ENCODE data around the gene IFNGR1. TPM values are rescaled to one million over a fixed set of nuclear protein-coding genes. Genes with fewer than 3 reads are reported as not detected.

IFNGR1 gene
- polyA plus RNA-seq, 2 of the 4 experiments (the other 2 are of a cell fraction) = 31.2 to 54.9 TPM

GRCh38 chr6:137259349-137259748 is 40.2 kb upstream of the IFNGR1 start:
- CTCF ChIA-PET = interaction anchor here (0.6 to 1.9 kb wide), 2 partner anchors 16 to 473 kb away, joined by 3 to 4 read pairs; no protein-coding TSS in a partner anchor
- H3K27ac ChIP-seq = peak overlapping the region; percentile 76 to 77; a peak in 4 of 6 replicates
- H3K4me3 ChIP-seq = no peak overlapping the region
- H3K4me2 ChIP-seq = no peak overlapping the region
- peaks cover 3% of the 10 kb centered on the region; the same call in 1 of the 3 replicates for H3K9me3 ChIP-seq
- no peak for ATAC-seq
- TF ChIP-seq HOXA7 (CRISPR knock-in tag; IDR thresholded peaks at IDR 0.05) (no peak), FOXS1 (CRISPR knock-in tag; IDR thresholded peaks at IDR 0.05) (no peak), ZC3H11A (IDR thresholded peaks at IDR 0.05) (no peak), JUNB (IDR thresholded peaks at IDR 0.05) (no peak), ELK1 (IDR thresholded peaks at IDR 0.05; ENCODE audit: low read depth, low read length) (no peak), FOSB (CRISPR knock-in tag; IDR thresholded peaks at IDR 0.05) (no peak), SREBF2 (IDR thresholded peaks at IDR 0.05) (no peak), PBX3 (IDR thresholded peaks at IDR 0.05) (no peak), HDAC2 (IDR thresholded peaks at IDR 0.05) (no peak), REST (IDR thresholded peaks at IDR 0.05) (no peak), ZNF302 (CRISPR knock-in tag; IDR thresholded peaks at IDR 0.05) (no peak), BCL3 (IDR thresholded peaks at IDR 0.05) (no peak), PHF8 (IDR thresholded peaks at IDR 0.05; ENCODE audit: borderline replicate concordance, low read depth) (no peak), POLR2A (IDR thresholded peaks at IDR 0.05; ENCODE audit: low read length) (no peak), RNF2 (IDR thresholded peaks at IDR 0.05; ENCODE audit: borderline replicate concordance, low read depth) (no peak), NPAS2 (CRISPR knock-in tag; IDR thresholded peaks at IDR 0.05; ENCODE audit: borderline replicate concordance) (no peak), NFE2L2 (conservative IDR thresholded peaks at IDR 0.05; ENCODE audit: low read length) (no peak)
- peak in 1 of 2 experiments; percentile 25 for DNase-seq (ENCODE audit: low read depth in 1 of 2, low spot score in 1 of 2)
- FAIRE-seq = no peak
- H3K4me1 ChIP-seq = peaks cover 46% of the 10 kb centered on the region
- POLR2A ChIA-PET = no interaction called here

GRCh38 chr6:137258170-137258569 is 39.0 kb upstream of the IFNGR1 start:
- H3K27ac ChIP-seq = peak overlapping the region; percentile 44 to 77; a peak in 3 of 6 replicates
- no peak for ATAC-seq
- peaks cover 46% of the 10 kb centered on the region for H3K4me1 ChIP-seq
- DNase-seq (ENCODE audit: low read depth in 1 of 2, low spot score in 1 of 2) = no peak
- no peaks in the 10 kb centered on the region for H3K9me3 ChIP-seq
- no peak overlapping the region for H3K4me2 ChIP-seq
- POLR2A ChIA-PET = no interaction called here
- FAIRE-seq = no peak
- WGBS (ENCODE audit: missing lambda C conversion rate) = 93% methylated on average over 3 of the region's 3 CpGs
- TF ChIP-seq MAX (IDR thresholded peaks at IDR 0.05) (no peak), JUN (IDR thresholded peaks at IDR 0.05) (no peak), TFCP2L1 (CRISPR knock-in tag; IDR thresholded peaks at IDR 0.05) (no peak), EP300 (IDR thresholded peaks at IDR 0.05) (no peak), CEBPB (IDR thresholded peaks at IDR 0.05) (no peak), KDM1A (IDR thresholded peaks at IDR 0.05; ENCODE audit: low read depth) (no peak), FOXS1 (CRISPR knock-in tag; IDR thresholded peaks at IDR 0.05) (no peak), POLR2A (IDR thresholded peaks at IDR 0.05; ENCODE audit: low read length) (no peak), RNF2 (IDR thresholded peaks at IDR 0.05; ENCODE audit: borderline replicate concordance, low read depth) (no peak), CHD4 (IDR thresholded peaks at IDR 0.05; ENCODE audit: borderline replicate concordance) (no peak), PBX3 (IDR thresholded peaks at IDR 0.05) (no peak), MAFK (IDR thresholded peaks at IDR 0.05; ENCODE audit: partially characterized antibody) (no peak), KDM5A (IDR thresholded peaks at IDR 0.05) (no peak), NPAS2 (CRISPR knock-in tag; IDR thresholded peaks at IDR 0.05; ENCODE audit: borderline replicate concordance) (no peak), RCOR1 (IDR thresholded peaks at IDR 0.05; ENCODE audit: low read depth, low read length) (no peak), TP53 (CRISPR knock-in tag; IDR thresholded peaks at IDR 0.05) (no peak), MYC (IDR thresholded peaks at IDR 0.05; ENCODE audit: borderline replicate concordance, low read length) (no peak), ZNF302 (CRISPR knock-in tag; IDR thresholded peaks at IDR 0.05) (no peak), SREBF2 (IDR thresholded peaks at IDR 0.05) (no peak), HES2 (IDR thresholded peaks at IDR 0.05) (no peak)
- no peak overlapping the region for H3K4me3 ChIP-seq
- CTCF ChIA-PET = no interaction called here
